GM18505 (cell line): ENCODE results near the gene SH3D19.

Experiments
- ATAC-seq: cut with Tn5 transposase; IDR thresholded peaks from one replicate; pipeline ENCODE4 v1.9.1; 2021; ENCODE audit not compliant: unreplicated experiment
- POLR2A ChIP-seq: IDR thresholded peaks from 4 replicates; pipeline ENCODE4 v1.6.1; 2011; ENCODE audit warnings: borderline replicate concordance; ENCODE audit not compliant: insufficient read depth, insufficient read length; ENCODE audit errors: extremely low read depth

SH3D19 gene

DNA sequence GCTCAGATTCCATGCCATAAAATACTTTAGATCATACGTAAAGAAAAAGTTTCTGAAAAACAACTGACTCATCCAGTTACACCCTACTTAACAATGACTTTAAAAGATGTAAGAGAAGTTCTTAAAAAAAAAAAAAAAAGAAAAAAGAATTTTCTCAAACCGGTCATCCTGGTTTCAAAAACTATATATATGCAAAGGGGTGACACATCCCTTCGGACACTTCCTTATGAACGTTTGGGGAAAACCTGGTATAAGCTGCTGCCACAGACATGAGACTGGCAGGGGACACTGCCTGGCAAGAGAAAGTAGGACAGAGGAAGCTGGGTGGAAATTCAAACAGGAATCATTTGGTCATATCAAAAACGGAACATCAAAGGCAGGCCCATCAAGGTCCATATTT, 129.6 kb downstream of the SH3D19 start:
- ATAC-seq: no peak
- TF ChIP-seq POLR2A: no peak

DNA sequence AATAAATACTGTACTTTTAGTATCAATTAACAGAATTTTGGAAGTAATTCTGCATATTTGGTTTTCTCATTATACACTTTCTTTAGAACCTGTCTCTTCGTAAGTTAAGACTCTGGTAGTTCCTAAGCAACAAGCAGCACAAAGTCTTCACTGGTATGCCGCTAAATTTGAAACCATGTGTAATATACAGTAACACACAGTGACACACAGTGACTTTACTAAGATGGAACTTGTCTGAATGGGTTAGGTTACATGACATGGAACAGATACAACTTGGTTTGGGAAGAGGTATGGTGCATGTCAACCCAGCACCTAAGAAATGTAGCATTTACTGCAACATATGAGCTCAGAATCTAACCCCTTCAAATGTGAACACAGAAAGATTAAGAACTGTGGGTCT, 132.0 kb downstream of the SH3D19 start:
- ATAC-seq: no peak
- no peak for TF ChIP-seq POLR2A

DNA sequence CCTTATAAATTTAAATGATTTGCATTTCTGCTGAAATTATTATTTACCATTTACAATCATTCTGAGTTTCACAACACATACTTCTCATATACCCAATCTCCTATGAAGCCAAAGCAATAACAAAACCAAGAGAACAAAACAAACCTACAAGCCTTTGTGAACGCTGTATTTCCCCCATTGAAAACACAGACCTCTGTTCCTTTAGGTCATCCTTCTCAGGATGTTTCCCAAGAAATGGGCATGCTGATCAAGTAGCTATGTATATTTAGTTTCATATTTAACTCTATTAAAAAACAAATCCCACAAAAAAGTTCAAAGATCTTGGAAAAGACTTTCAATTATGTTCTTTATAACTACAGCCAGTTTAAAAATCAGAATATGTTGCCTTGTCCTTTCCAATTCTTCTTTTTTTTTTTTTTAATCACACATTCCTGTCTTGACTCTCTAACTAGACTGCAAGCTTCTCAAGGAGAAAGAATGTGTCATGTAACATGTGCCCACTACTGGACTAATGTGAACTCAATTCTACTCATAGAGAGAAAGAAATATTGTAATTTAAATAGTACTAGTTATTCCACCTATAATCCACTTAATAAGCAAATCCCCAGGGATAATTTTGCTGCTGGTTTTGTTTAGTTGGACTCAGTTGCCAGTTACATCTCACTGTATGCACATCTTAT, 132.7 kb downstream of the SH3D19 start:
- no peak for TF ChIP-seq POLR2A
- ATAC-seq: no peak

DNA sequence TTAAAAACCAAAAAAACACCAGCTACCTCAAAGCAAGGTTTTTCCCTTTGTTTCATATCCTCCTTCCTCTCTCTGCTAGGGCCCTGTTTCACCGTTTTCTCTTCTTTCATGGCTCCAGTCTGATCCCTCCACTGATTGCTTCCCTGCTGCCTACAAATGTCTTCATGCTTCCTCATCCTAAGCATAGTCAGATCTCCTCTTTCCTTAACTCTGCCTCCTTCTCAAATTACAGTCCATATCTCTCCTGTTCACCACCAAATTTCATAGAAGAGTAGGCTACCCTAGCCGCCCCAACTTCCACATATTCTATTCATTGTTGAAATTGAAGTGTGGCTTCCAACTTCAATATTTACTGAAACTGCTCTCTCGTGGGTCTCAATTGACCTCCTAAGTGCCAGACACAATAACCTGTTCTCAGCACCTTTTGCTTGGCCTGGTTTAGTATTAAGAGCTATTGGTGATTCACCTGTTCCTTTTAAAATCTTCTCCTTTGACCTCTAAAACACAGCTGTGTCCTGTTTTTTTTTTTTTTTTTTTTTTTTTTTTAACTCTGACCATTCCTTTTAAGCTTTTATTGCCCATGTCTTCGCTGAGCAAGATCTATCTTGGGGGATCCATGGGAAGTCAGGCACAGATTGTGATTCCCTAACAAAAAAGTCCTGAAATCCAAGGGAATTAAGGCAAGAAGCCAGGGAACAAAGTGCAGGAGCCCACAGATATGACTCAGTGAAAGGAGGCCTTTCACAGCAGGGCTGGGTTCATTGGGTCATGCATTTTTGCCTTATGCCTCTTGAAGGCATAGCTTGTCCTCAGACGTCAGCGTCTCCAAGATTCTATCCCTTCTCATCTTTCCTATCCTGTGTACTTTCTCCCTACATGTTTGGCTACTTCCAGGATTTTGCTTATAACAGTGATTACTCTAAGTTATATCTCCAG, 140.6 kb downstream of the SH3D19 start:
- TF ChIP-seq POLR2A: no peak
- no peak for ATAC-seq

DNA sequence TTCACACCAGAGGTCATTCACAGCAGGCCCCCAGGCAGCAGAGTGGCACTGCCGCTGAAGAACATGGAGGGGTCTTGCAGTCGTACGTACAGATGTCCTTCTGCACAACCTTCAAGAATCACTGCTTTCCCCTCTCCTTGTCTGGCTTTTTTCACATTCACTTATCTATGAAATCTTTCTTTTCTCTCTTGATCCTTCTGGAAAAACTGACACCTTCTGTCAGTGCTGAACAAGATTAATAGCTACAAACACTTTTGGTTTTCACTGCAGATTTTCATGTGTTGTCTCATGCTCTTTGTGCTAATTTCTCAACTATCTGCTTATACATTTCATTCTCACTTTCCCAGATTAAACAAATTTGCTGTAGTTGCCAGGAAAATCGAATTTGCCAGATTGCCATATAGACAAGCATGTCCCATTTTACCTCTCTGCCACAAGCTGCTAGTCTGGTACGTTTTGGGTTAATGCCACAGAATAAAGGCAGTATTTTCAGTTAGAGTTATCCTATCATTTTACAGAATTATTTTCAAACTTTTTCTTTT, 142.9 kb downstream of the SH3D19 start:
- no peak for TF ChIP-seq POLR2A
- no peak for ATAC-seq

DNA sequence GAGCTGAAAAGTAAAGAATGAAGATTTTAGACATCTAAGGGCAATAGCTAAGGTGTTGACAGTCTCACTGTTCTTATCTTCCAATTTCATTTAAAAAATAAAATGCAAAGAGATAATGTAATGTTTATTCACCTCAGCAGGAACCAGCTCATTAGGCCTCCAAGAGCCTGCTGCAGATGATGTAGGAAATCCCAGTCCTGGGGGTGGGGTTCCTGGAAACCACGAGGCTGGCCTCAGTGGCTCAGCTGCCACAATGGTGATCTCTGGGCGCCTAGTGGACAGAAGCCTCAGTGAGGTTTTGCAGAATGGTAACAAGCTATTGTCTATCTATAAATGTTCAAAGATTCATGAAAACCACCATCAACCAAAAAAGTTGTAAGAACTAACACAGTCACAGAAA, 148.7 kb downstream of the SH3D19 start:
- TF ChIP-seq POLR2A: no peak
- no peak for ATAC-seq

DNA sequence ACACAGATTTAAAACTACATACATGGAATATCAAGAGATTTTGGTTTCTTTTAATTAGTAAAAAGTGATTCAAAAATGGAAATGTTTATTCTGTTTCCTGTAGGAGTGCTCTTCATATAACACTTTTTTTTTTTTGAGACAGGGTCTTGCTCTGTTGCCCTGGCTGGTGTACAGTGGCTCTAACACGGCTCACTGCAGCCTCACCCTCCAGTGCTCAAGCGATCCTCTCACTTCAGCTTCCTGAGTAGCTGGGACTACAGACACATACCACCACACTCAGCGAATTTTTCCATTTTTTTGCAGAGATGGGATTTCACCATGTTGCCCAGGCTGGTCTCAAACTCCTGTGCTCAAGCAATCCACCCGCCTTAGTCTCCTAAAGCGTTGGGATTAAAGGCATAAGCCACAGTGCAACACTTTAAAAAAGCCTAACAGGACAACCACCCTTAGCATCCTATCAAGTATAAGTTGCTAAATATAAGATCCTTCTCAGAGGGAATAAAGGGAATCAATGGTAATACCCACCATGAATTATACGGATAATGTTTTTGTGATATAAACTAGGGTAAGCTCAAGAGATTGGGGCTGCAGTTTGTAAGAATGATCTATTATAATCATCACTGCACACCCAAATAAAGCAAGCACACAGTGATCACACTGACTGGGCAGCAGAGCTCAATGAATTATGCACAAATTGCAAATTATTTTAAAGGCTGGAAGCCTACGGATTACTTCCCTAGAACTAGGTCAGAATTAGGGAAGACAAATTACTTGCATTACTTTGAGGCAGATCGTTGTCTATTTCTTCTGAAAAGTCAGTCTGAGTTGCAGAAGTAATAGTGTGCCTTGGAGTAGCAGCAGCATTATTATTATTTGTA, 149.4 kb downstream of the SH3D19 start:
- TF ChIP-seq POLR2A: no peak
- no peak for ATAC-seq

DNA sequence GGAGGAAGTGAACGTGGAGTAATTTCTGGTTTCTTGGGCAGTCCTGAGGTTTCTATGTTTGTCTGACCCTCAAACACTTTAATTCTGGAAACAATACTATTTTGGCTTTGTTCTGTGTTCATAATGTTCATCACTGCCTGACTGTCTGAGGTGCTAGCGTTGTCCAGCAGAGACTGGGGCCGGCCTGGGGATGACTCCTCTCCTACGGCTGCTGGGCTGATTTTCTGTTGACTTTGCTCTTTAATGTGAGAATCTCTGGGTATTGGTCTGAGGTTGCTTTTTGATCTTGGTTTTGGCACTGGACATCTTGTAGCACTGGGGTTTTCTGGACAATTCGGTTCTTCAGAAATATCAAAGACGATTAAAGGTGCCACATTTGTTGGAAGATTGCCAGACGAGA, 150.2 kb downstream of the SH3D19 start:
- ATAC-seq: no peak

DNA sequence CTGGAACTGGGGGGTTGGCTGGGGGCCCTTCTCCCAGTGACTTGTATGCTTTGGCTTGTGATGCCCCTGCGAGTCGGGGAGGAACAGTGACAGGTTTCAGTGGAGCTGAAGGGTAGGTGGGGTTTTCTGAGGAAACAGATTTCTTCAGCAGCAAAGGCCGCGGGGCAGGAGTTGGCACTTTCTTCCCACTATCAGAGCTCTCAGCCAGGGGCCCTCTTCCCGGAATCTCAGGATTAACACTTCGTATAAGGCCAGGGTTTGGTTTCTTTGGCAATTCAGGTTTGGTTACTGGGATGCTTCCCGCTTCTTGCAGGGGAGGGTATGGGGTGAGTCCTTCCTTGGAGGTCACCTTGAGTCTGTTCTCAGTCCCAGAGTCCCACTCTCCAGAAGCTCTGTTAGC, 150.6 kb downstream of the SH3D19 start:
- ATAC-seq: no peak
- TF ChIP-seq POLR2A: no peak

More for the DNA sequence above, 150.2 kb downstream of the SH3D19 start:
- no peak for TF ChIP-seq POLR2A

DNA sequence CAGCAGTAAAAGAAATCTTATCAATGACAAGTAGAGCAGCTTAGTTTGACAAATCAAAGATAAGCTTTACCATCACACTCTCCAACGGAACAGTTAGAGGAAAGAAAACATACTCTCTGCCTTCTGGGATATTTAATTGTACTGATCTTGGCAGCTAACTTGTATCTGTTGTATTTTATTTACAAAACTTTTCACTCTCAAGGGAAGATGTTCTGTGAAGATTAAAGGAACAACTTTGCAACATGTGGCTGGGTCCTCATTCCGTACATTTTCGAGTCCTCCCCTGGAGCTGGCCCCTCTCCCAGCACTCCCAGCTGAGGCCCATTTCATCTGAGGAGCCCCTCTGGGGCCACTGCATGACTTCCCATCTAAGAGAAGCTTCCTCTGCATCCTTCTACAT, 151.5 kb downstream of the SH3D19 start:
- ATAC-seq: no peak
- TF ChIP-seq POLR2A: no peak

DNA sequence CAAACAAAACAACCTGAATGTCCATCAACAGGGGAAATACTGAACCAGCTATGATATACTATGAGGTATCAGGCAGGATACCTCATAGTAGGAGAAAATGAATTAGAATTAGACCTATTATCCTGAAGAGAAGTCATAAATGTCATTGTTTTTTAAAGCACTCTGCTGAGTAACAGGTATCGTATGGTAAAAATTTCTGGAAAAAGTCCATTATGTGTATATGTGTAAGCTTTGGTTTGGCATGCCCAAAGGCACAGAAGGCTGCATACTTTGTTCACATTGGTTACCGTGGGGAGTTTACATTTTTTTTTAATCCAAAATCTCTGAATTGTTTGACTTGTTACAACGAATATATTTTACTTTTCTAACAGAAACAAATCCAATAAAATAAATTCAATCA, 155.5 kb downstream of the SH3D19 start:
- no peak for TF ChIP-seq POLR2A
- no peak for ATAC-seq

DNA sequence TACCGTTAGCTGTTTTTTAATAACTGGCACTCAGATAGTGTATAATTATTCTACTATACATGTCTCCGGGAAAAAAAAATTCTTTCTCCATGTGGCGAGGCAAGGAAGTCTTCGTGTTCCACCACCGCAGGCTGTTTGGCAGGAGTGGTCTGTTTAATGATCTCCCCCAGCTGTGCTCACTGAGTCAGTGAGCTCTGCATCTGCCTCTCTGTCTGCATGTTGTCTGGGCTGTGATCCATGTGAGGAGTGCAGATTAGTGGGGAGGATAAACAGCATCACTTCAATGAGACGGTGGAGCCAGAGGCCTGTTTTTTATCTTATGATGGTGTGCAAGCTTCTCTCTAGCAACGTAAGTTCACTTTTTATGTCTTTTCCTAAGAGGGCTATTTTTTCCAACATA, 156.2 kb downstream of the SH3D19 start:
- ATAC-seq: no peak
- no peak for TF ChIP-seq POLR2A

DNA sequence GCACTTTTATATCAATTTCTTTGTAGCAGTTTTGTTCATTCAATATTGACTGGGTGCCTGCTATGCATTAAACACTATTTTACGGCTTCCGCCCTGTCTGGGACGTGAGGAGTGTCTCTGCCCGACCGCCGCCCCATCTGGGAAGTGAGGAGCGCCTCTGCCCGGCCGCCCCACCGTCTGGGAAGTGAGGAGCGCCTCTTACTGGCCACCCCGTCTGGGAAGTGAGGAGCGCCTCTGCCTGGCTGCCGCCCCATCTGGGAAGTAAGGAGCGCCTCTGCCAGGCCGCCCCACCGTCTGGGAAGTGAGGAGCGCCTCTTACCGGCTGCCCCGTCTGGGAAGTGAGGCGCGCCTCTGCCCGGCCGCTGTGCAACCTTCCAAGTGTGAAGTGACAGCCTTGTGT, 157.8 kb downstream of the SH3D19 start:
- no peak for TF ChIP-seq POLR2A
- no peak for ATAC-seq
